BLaER1 (cell line): ENCODE measurements around the gene ABLIM2.

Experiments used
- H3K27ac ChIP-seq: shearing (Covaris generic); formaldehyde crosslinking; 2 replicates; pipeline ENCODE4 v1.8.1; 2022
- H3K27me3 ChIP-seq: shearing (Covaris generic); formaldehyde crosslinking; 2 replicates; pipeline ENCODE4 v1.8.1; 2022
- H3K36me3 ChIP-seq: shearing (Covaris generic); formaldehyde crosslinking; 2 replicates; pipeline ENCODE4 v1.8.1; 2022
- H3K4me1 ChIP-seq: shearing (Covaris generic); formaldehyde crosslinking; 2 replicates; pipeline ENCODE4 v1.8.1; 2022
- H3K4me2 ChIP-seq: shearing (Covaris generic); formaldehyde crosslinking; 2 replicates; pipeline ENCODE4 v1.8.1; 2022
- H3K4me3 ChIP-seq: shearing (Covaris generic); formaldehyde crosslinking; 2 replicates; pipeline ENCODE4 v1.8.1; 2022
- H3K9ac ChIP-seq: shearing (Covaris generic); formaldehyde crosslinking; 2 replicates; pipeline ENCODE4 v1.8.1; 2022
- H3K9me3 ChIP-seq: shearing (Covaris generic); formaldehyde crosslinking; 2 replicates; pipeline ENCODE4 v1.8.1; 2022
- H4K20me1 ChIP-seq: shearing (Covaris generic); formaldehyde crosslinking; 2 replicates; pipeline ENCODE4 v1.8.1; 2022
- Cebpa-rat ChIP-seq: shearing (Covaris generic); IDR thresholded peaks from 2 replicates; pipeline ENCODE4 v1.8.1; 2022

The ABLIM2 gene

GRCh38 chr4:7990807-7991459, 167.7 kb downstream of the ABLIM2 start:
- no peaks in the 10 kb centered on the region for H3K27me3 ChIP-seq
- H3K4me2 ChIP-seq: no peak overlapping the region

GRCh38 chr4:7989654-7990053, 169.0 kb downstream of the ABLIM2 start:
- H3K4me2 ChIP-seq: no peak overlapping the region
- H3K4me3 ChIP-seq: no peak overlapping the region
- no peaks in the 10 kb centered on the region for H3K36me3 ChIP-seq
- H3K27ac ChIP-seq: no peak overlapping the region
- no peak for TF ChIP-seq Cebpa-rat
- H3K27me3 ChIP-seq: no peaks in the 10 kb centered on the region
- H3K9ac ChIP-seq: no peak overlapping the region
- H3K9me3 ChIP-seq: no peaks in the 10 kb centered on the region
- peaks cover 41% of the 10 kb centered on the region for H3K4me1 ChIP-seq
- H4K20me1 ChIP-seq: no peaks in the 10 kb centered on the region

More at GRCh38 chr4:7990807-7991459, 167.7 kb downstream of the ABLIM2 start:
- no peaks in the 10 kb centered on the region for H3K36me3 ChIP-seq
- peaks cover 30% of the 10 kb centered on the region for H3K4me1 ChIP-seq
- H3K4me3 ChIP-seq: no peak overlapping the region
- H3K9ac ChIP-seq: no peak overlapping the region
- H4K20me1 ChIP-seq: no peaks in the 10 kb centered on the region
- H3K9me3 ChIP-seq: no peaks in the 10 kb centered on the region
- no peak for TF ChIP-seq Cebpa-rat
- H3K27ac ChIP-seq: no peak overlapping the region

GRCh38 chr4:7988437-7988836, 170.2 kb downstream of the ABLIM2 start:
- Histone ChIP-seq H3K27ac (no peak overlapping the region), H3K9ac (no peak overlapping the region), H3K4me1 (peaks cover 37% of the 10 kb centered on the region), H3K4me3 (no peak overlapping the region), H3K9me3 (no peaks in the 10 kb centered on the region), H4K20me1 (no peaks in the 10 kb centered on the region), H3K36me3 (no peaks in the 10 kb centered on the region), H3K27me3 (no peaks in the 10 kb centered on the region), H3K4me2 (no peak overlapping the region)
- no peak for TF ChIP-seq Cebpa-rat

DNA sequence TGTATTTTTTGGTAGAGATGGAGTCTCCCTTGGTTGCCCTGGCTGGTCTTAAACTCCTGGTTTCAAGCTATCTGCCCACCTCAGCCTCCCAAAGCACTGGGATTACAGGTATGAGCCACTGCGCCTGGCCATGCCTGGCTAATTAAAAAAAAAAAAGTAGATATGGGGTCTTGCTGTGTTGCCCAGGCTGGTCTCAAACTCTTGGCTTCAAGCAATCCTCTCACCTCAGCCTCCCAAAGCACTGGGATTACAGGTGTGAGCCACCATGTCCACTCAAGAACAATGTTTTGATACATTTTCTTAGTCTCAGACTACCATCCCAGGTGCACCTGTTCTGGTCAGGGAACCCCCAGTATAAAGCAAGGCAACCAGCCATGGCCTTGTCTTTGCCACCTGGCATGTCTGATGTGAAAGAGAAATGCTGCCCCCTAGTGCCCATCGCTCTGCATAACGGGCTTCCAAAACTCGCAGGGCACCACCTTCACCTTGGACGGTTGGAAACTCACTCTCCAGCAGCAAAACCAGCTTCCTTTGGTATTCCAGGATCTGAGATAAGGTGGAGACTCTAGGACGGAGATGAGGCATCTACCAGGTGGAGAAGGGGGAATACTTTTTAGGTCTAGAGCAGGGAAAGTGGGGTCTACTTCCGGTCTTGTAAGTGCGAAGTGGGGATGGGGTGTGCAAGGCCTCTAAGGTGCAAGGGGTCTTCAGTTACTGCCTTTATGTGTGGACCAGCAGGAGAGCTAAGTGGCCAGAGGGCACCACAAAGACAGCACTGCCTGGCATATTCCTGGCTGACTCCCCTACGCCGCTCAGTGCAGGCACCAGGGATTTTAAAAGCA, 171.2 kb downstream of the ABLIM2 start:
- Histone ChIP-seq H3K4me1 (peaks cover 26% of the 10 kb centered on the region), H3K9ac (no peak overlapping the region), H3K9me3 (no peaks in the 10 kb centered on the region), H4K20me1 (no peaks in the 10 kb centered on the region), H3K27ac (no peak overlapping the region), H3K27me3 (no peaks in the 10 kb centered on the region), H3K4me2 (peak overlapping the region; percentile 88; the same call in 1 of the 2 replicates), H3K36me3 (no peaks in the 10 kb centered on the region), H3K4me3 (no peak overlapping the region)
- TF ChIP-seq Cebpa-rat: no peak

DNA sequence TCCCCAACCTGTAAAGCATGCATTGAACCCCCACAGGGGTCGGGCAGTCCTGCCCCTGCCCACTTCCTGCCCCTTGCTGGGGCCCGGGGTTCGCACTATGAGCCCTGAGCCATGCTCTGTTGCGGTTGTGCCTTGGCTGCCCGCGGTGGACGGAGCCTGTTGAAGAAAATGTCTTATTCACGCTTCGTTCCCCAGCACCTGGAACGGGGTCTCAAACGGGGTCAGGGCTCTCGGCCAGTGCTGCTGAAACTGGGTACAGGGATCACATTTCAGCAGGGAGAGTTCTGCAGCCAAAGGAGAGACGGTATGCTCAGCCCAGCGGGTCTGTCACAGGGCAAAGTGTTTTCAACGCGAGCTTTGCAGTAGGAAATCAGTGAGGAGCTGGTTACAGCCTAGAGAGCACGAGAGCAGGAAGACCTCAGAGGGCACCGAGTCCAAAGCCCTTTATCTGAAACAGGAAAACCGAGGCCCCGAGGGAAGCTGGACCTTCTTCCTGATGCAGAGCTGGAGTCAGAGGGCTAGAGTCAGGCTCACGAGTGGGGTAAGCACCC, 172.6 kb downstream of the ABLIM2 start:
- Histone ChIP-seq H3K9me3 (no peaks in the 10 kb centered on the region), H4K20me1 (no peaks in the 10 kb centered on the region), H3K9ac (peak overlapping the region; percentile 53; the same call in 1 of the 2 replicates), H3K4me1 (peaks cover 24% of the 10 kb centered on the region), H3K27ac (peak overlapping the region; percentile 35; the same call in 1 of the 2 replicates), H3K4me2 (peak overlapping the region; percentile 88), H3K36me3 (no peaks in the 10 kb centered on the region), H3K4me3 (peak overlapping the region; percentile 36; the same call in 1 of the 2 replicates), H3K27me3 (no peaks in the 10 kb centered on the region)
- TF ChIP-seq Cebpa-rat: no peak

GRCh38 chr4:7985072-7985471, 173.5 kb downstream of the ABLIM2 start:
- Histone ChIP-seq H3K4me1 (peaks cover 24% of the 10 kb centered on the region), H3K4me2 (peak overlapping the region; percentile 88), H3K27ac (no peak overlapping the region), H4K20me1 (no peaks in the 10 kb centered on the region), H3K4me3 (no peak overlapping the region), H3K9ac (no peak overlapping the region), H3K36me3 (no peaks in the 10 kb centered on the region), H3K9me3 (no peaks in the 10 kb centered on the region), H3K27me3 (no peaks in the 10 kb centered on the region)
- no peak for TF ChIP-seq Cebpa-rat

DNA sequence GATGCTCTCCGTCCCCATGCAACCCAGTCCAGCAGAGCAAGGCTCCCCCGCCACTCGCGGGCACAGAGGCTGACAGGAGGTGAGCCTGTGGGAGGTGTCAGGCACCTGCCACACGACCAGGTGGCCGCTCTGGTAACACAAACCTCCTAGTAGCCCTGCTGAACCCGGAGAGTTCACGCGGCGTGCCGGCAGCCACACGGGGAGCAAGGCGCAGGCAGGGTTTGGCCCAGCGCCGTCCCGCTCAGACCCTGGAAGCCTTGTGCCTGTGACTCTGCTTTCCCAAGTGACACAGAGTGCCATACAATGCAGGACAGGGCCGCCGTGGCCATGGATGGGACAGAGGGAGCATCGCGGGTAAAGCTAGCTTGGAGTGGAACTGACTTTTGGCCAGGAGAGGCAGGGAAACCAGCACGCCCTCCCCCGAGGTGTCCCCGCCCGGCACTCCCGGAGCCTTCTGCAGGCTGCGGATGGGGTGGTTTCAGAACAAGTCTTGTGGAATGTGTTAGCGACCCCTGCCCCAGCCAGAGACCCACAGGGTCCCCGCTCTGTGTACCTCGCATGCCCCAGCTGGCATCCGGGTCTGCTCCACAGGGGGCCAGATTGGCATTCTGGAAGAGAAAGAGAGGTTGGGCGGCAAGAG, 174.2 kb downstream of the ABLIM2 start:
- no peaks in the 10 kb centered on the region for H3K27me3 ChIP-seq
- TF ChIP-seq Cebpa-rat: no peak

GRCh38 chr4:7983296-7983695, 175.3 kb downstream of the ABLIM2 start:
- peaks cover 24% of the 10 kb centered on the region for H3K4me1 ChIP-seq
- no peaks in the 10 kb centered on the region for H3K9me3 ChIP-seq
- no peak for TF ChIP-seq Cebpa-rat
- no peak overlapping the region for H3K27ac ChIP-seq
- H3K4me3 ChIP-seq: no peak overlapping the region
- H3K36me3 ChIP-seq: no peaks in the 10 kb centered on the region
- no peak overlapping the region for H3K9ac ChIP-seq
- no peak overlapping the region for H3K4me2 ChIP-seq
- no peaks in the 10 kb centered on the region for H3K27me3 ChIP-seq
- H4K20me1 ChIP-seq: no peaks in the 10 kb centered on the region

More for the DNA sequence above, 174.2 kb downstream of the ABLIM2 start:
- Histone ChIP-seq H3K4me2 (no peak overlapping the region), H3K4me1 (peaks cover 24% of the 10 kb centered on the region), H3K27ac (no peak overlapping the region), H3K4me3 (no peak overlapping the region), H3K9me3 (no peaks in the 10 kb centered on the region), H4K20me1 (no peaks in the 10 kb centered on the region), H3K36me3 (no peaks in the 10 kb centered on the region), H3K9ac (no peak overlapping the region)

DNA sequence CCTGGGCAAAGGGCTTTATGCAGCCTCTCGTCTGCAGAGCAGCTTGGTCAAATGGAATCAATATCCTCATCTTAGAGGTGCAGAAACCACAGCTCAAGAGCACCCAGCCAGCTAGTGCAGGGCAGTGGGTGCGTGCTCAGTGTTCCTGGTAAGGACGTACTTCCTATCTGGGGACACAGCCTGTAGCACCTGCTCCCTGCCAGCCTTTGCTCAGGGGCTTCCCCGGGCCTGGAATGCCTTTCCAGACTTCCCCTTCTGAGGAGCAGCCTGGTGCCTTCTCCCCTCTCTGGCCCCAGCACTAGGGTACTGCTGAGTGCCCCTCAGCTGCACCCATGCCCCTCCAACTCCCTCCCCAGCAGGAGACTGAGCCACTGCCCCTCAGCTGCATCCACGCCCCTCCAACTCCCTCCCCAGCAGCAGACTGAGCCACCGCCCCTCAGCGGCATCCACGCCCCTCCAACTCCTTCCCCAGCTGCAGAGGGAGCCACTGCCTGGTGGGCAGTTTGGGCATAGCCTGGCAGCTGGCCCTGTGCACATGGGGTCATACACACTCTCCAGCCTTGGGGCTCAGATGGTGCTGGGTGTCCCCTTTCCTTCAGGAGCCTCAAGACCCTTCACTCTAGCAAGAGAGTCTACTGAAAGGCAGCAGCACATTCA, 176.7 kb downstream of the ABLIM2 start:
- no peak overlapping the region for H3K4me3 ChIP-seq
- TF ChIP-seq Cebpa-rat: no peak
- no peak overlapping the region for H3K4me2 ChIP-seq
- H4K20me1 ChIP-seq: no peaks in the 10 kb centered on the region
- peaks cover 21% of the 10 kb centered on the region for H3K4me1 ChIP-seq
- no peak overlapping the region for H3K27ac ChIP-seq
- H3K9ac ChIP-seq: no peak overlapping the region
- no peaks in the 10 kb centered on the region for H3K9me3 ChIP-seq
- H3K36me3 ChIP-seq: no peaks in the 10 kb centered on the region
- H3K27me3 ChIP-seq: no peaks in the 10 kb centered on the region
